HG03457 (cell line): ENCODE results near the gene APAF1.

Source experiments
- ATAC-seq: cut with Tn5 transposase; IDR thresholded peaks from one replicate; pipeline ENCODE4 v1.9.1; 2021; ENCODE audit warnings: moderate number of reproducible peaks; ENCODE audit not compliant: unreplicated experiment

The APAF1 gene

GRCh38 chr12:98721204-98721702 is 76.2 kb downstream of the APAF1 start:
- no peak for ATAC-seq

GRCh38 chr12:98724384-98725155 is 79.5 kb downstream of the APAF1 start:
- ATAC-seq, result no peak

- peak; percentile 76 for ATAC-seq
These were observed 80.6 kb downstream of the APAF1 start for GRCh38 chr12:98725476-98726247.

- no peak for ATAC-seq
These were observed 82.1 kb downstream of the APAF1 start for GRCh38 chr12:98727196-98727595.

GRCh38 chr12:98730412-98730811 is 85.3 kb downstream of the APAF1 start:
- ATAC-seq, result no peak

GRCh38 chr12:98733667-98734350 is 88.7 kb downstream of the APAF1 start:
- ATAC-seq, result no peak

- ATAC-seq, result no peak
These were observed 90.7 kb downstream of the APAF1 start for GRCh38 chr12:98735821-98736220.

- no peak for ATAC-seq
These were observed 91.5 kb downstream of the APAF1 start for GRCh38 chr12:98736352-98737321.

GRCh38 chr12:98737322-98737712 is 92.2 kb downstream of the APAF1 start:
- no peak for ATAC-seq

GRCh38 chr12:98738002-98738401 is 92.9 kb downstream of the APAF1 start:
- ATAC-seq, result no peak

GRCh38 chr12:98738539-98738938 is 93.4 kb downstream of the APAF1 start:
- no peak for ATAC-seq

- no peak for ATAC-seq
These were observed 95.7 kb downstream of the APAF1 start for GRCh38 chr12:98740751-98741150.

GRCh38 chr12:98741196-98741555 is 96.1 kb downstream of the APAF1 start:
- no peak for ATAC-seq

- ATAC-seq, result no peak
These were observed 96.6 kb downstream of the APAF1 start for GRCh38 chr12:98741556-98742265.

- ATAC-seq, result no peak
These were observed 98.4 kb downstream of the APAF1 start for GRCh38 chr12:98743362-98743953.

- ATAC-seq, result no peak
These were observed 99.6 kb downstream of the APAF1 start for GRCh38 chr12:98744680-98745079.

GRCh38 chr12:98745578-98746391 is 100.7 kb downstream of the APAF1 start:
- no peak for ATAC-seq

- no peak for ATAC-seq
These were observed 103.4 kb downstream of the APAF1 start for GRCh38 chr12:98748463-98748862.

GRCh38 chr12:98750511-98750910 is 105.4 kb downstream of the APAF1 start:
- ATAC-seq, result no peak
